ENCODE measurements around the gene SPATA18.
A peak's percentile ranks its signal among the peaks of the same experiment; 100 is the strongest.

SPATA18 gene

GRCh38 chr4:52110171-52110570 is 59.1 kb downstream of the SPATA18 start:
- no peak for DNase-seq

GRCh38 chr4:52111995-52112394 is 60.9 kb downstream of the SPATA18 start:
- no peak for DNase-seq

- DNase-seq = no peak
Observed at GRCh38 chr4:52112411-52112810, 61.3 kb downstream of the SPATA18 start.

- DNase-seq = no peak
Observed at GRCh38 chr4:52116641-52117040, 65.5 kb downstream of the SPATA18 start.

GRCh38 chr4:52126226-52126625 is 75.1 kb downstream of the SPATA18 start:
- no peak for DNase-seq

GRCh38 chr4:52126966-52127365 is 75.9 kb downstream of the SPATA18 start:
- DNase-seq = no peak

- no peak for DNase-seq
Observed at GRCh38 chr4:52135171-52135570, 84.1 kb downstream of the SPATA18 start.

- peak in 1 of 2 donors; percentile 3 for DNase-seq
Observed at GRCh38 chr4:52137152-52137551, 86.0 kb downstream of the SPATA18 start.

GRCh38 chr4:52142816-52143215 is 91.7 kb downstream of the SPATA18 start:
- no peak for DNase-seq

GRCh38 chr4:52143815-52144214 is 92.7 kb downstream of the SPATA18 start:
- peak in 1 of 2 donors; percentile 3 for DNase-seq

- no peak for DNase-seq
Observed at GRCh38 chr4:52144372-52144771, 93.3 kb downstream of the SPATA18 start.
